Uterus (tissue), 4 donors: Measurements from ENCODE around the gene COL4A6. TPM values are rescaled to one million over a fixed set of nuclear protein-coding genes. Genes with fewer than 3 reads are reported as not detected.

Experiments
- DNase-seq, 2 donors: peaks; one replicate each; pipeline ENCODE4 v3.0.0-alpha.2; 2019 to 2020
- H3K27ac ChIP-seq, 2 donors: fragments of 200-600 bp; sonication (generic); 1 replicate in 1 of 2; 2 replicates in 1 of 2; pipeline ENCODE4 v1.5.1; 2016 to 2018
- H3K27me3 ChIP-seq, 2 donors: fragments of 200-600 bp; sonication (generic); one replicate each; pipeline ENCODE4 v1.5.1; 2018 to 2019; ENCODE audit warnings: control low read depth in 1 of 2
- H3K36me3 ChIP-seq, 2 donors: fragments of 200-600 bp; sonication (generic); one replicate each; pipeline ENCODE4 v1.5.1; 2019; ENCODE audit warnings: control low read depth in 1 of 2
- H3K4me1 ChIP-seq, 2 donors: fragments of 200-600 bp; sonication (generic); one replicate each; pipeline ENCODE4 v1.5.1; 2018 to 2019; ENCODE audit warnings: control low read depth in 1 of 2
- H3K4me3 ChIP-seq, 2 donors: fragments of 200-600 bp; sonication (generic); 1 replicate in 1 of 2; 2 replicates in 1 of 2; pipeline ENCODE4 v1.5.1; 2018 to 2019; ENCODE audit warnings: mild to moderate bottlenecking in 1 of 2
- H3K9me3 ChIP-seq, 2 donors: fragments of 200-600 bp; sonication (generic); one replicate each; pipeline ENCODE4 v1.5.1; 2019; ENCODE audit warnings: control low read depth in 1 of 2
- CTCF ChIP-seq, 4 experiments: fragments of 200-600 bp in 2 of 4; fragments of 450-650 bp in 2 of 4; sonication (generic) in 2 of 4; IDR thresholded peaks; one replicate each; pipeline ENCODE4 v1.5.1; 2016 to 2019; ENCODE audit warnings: antibody characterized with exemption in 4 of 4, mild to moderate bottlenecking in 2 of 4, moderate library complexity in 1 of 4
- POLR2A ChIP-seq, 2 donors: fragments of 450-650 bp; IDR thresholded peaks; one replicate each; pipeline ENCODE4 v1.6.1; 2016; ENCODE audit warnings: antibody characterized with exemption in 2 of 2, mild to moderate bottlenecking in 1 of 2, moderate library complexity in 1 of 2
- intact Hi-C: fragments of 100-400 bp; cut with DNase I; formaldehyde crosslinking; loops from one replicate; pipeline ENCODE4 v1.15.1; 2023; ENCODE audit warnings: low total_unique reads
- total RNA-seq, 4 donors: library from RNA; depleted of rRNA in 3 of 4; stranded (reverse); fragments of >200 nt in 3 of 4; gene quantifications; one replicate each; pipeline versions ENCODE4 v1.1.0 to v1.2.4, GENCODE V29; 2014 to 2023
- donor health status: DM: yes; HTN: yes; CAD: no.

Gene COL4A6
- total RNA-seq, 4 donors from 2014 or later, result 0.88 to 113 (median 42.9) TPM

DNA sequence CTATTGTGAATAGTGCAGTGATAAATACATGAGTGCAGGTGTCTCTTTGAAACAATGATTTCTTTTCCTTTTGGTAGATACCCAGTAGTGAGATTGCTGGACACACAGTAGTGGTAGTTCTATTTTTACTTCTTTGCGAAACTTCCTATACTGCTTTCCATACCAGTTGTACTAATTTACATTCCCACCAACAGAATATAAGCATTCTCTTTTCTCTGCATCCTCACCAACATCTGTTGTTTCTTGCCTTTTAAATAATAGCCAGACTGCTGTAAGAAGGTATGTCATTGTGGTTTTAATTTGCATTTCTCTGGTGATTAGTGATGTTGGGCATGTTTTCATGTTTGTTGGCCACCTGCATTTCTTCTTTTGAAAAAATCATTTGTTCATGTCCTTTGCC is 105.9 kb downstream of the COL4A6 start:
- no peak overlapping the region for H3K4me3 ChIP-seq
- intact Hi-C loops, result no loop called here

GRCh38 chrX:108331126-108331909 is 106.9 kb downstream of the COL4A6 start:
- Histone ChIP-seq H3K4me1 (no peaks in the 10 kb centered on the region), H3K4me3 (no peak overlapping the region), H3K9me3 (no peaks in the 10 kb centered on the region), H3K36me3 (no peaks in the 10 kb centered on the region), H3K27me3 (peaks cover 0 to under 1% of the 10 kb centered on the region in 2 donors), H3K27ac (no peak overlapping the region)
- TF ChIP-seq CTCF (IDR thresholded peaks at IDR 0.05), result no peak
- TF ChIP-seq POLR2A (IDR thresholded peaks at IDR 0.05), result no peak
- intact Hi-C loops, result no loop called here
- DNase-seq, result no peak

More for the DNA sequence above, 105.9 kb downstream of the COL4A6 start:
- H3K36me3 ChIP-seq, result no peaks in the 10 kb centered on the region
- no peaks in the 10 kb centered on the region for H3K27me3 ChIP-seq
- DNase-seq, result no peak
- H3K4me1 ChIP-seq, result no peaks in the 10 kb centered on the region
- no peaks in the 10 kb centered on the region for H3K9me3 ChIP-seq
- TF ChIP-seq CTCF (IDR thresholded peaks at IDR 0.05) (no peak), POLR2A (IDR thresholded peaks at IDR 0.05) (no peak)
- no peak overlapping the region for H3K27ac ChIP-seq

DNA sequence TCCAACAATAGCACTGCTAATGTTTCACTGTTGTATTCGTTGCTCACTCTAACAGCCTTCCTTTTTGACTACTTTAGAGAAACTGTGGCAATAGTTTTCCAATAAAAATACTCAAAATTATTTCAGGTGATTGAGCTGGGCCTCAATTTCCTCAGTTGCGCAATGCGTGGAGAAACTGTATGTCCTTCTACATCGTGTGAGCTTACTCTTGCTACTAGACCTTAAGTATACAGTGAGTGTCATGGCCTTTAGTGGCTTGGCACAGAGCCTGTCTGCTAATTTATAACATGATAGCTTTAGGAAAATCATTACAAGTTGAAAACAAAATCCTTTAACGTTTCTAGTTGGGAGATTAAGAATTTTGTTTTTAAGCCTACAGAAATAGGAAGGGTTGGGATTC is 114.5 kb downstream of the COL4A6 start:
- Histone ChIP-seq H3K36me3 (no peaks in the 10 kb centered on the region), H3K4me3 (no peak overlapping the region), H3K9me3 (no peaks in the 10 kb centered on the region), H3K4me1 (no peaks in the 10 kb centered on the region), H3K27me3 (peaks cover 0 to 6% of the 10 kb centered on the region in 2 donors), H3K27ac (no peak overlapping the region)
- no peak for DNase-seq
- TF ChIP-seq POLR2A (IDR thresholded peaks at IDR 0.05) (no peak), CTCF (IDR thresholded peaks at IDR 0.05) (no peak)
- intact Hi-C loops, result no loop called here

DNA sequence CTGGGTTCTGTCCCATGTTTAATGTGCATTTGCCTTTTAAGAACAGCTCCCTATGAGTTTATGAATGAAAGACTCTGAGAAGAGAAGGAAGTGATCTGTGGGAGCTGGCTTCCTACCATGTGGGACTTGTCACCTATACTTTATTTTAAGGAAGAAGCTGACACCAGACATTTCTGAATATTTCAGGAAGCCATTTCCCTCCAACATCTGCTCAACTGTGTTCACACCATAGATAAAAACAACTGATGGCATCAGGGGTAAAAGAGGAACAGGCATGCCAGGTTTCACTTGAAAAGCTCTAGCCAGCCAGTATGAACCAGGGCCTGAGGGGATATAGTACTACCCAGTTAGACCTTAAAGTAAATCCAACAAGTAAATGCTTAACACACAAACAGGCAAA is 116.0 kb downstream of the COL4A6 start:
- intact Hi-C loops, result no loop called here
- Histone ChIP-seq H3K27me3 (peaks cover 0 to 6% of the 10 kb centered on the region in 2 donors), H3K36me3 (no peaks in the 10 kb centered on the region), H3K4me3 (no peak overlapping the region), H3K27ac (no peak overlapping the region), H3K4me1 (no peaks in the 10 kb centered on the region), H3K9me3 (no peaks in the 10 kb centered on the region)
- no peak for DNase-seq
- no peak for TF ChIP-seq POLR2A (IDR thresholded peaks at IDR 0.05)
- no peak for TF ChIP-seq CTCF (IDR thresholded peaks at IDR 0.05)

- H3K27me3 ChIP-seq, result no peaks in the 10 kb centered on the region
- no peaks in the 10 kb centered on the region for H3K4me1 ChIP-seq
- H3K27ac ChIP-seq, result no peak overlapping the region
- DNase-seq, result no peak
- TF ChIP-seq CTCF (IDR thresholded peaks at IDR 0.05) (no peak), POLR2A (IDR thresholded peaks at IDR 0.05) (no peak)
- intact Hi-C loops, result no loop called here
- H3K9me3 ChIP-seq, result no peaks in the 10 kb centered on the region
- no peaks in the 10 kb centered on the region for H3K36me3 ChIP-seq
- no peak overlapping the region for H3K4me3 ChIP-seq
Observed at GRCh38 chrX:108316456-108316855, 121.8 kb downstream of the COL4A6 start.
